Brain microvascular endothelial cell (primary cell): ENCODE data around the gene L2HGDH.

Experiments
- DNase-seq: peaks from one replicate; pipeline ENCODE4 v3.0.0-alpha.2; 2020
- H3K27ac ChIP-seq: fragments of 250-450 bp; sonication (Bioruptor Pico); 2 replicates; pipeline ENCODE4 v1.5.1; 2020; ENCODE audit warnings: mild to moderate bottlenecking, moderate library complexity
- H3K27me3 ChIP-seq: fragments of 250-450 bp; sonication (Bioruptor Pico); replicated peaks from 2 replicates; pipeline ENCODE4 v1.5.1; 2020; ENCODE audit warnings: mild to moderate bottlenecking
- H3K36me3 ChIP-seq: fragments of 250-450 bp; sonication (Bioruptor Pico); replicated peaks from 2 replicates; pipeline ENCODE4 v1.5.1; 2020; ENCODE audit warnings: mild to moderate bottlenecking
- H3K4me3 ChIP-seq: 2 replicates; pipeline ENCODE4 v1.5.1; 2011; ENCODE audit warnings: low read depth, mild to moderate bottlenecking, control low read depth, low read length, moderate library complexity
- in situ Hi-C: cut with HindIII; loops from 2 replicates; pipeline ENCODE4 v1.10.0; 2017; ENCODE audit warnings: low sequenced_read_pairs, low pct_ligation_motif_present
- TF ChIP-seq, protein P1 (sequence below): IDR thresholded peaks from 2 replicates; pipeline ENCODE4 v1.5.1; 2011; ENCODE audit warnings: low read depth, mild to moderate bottlenecking, moderate library complexity, low read length, control low read depth, inconsistent platforms; ENCODE audit errors: missing control alignments

The L2HGDH gene

DNA sequence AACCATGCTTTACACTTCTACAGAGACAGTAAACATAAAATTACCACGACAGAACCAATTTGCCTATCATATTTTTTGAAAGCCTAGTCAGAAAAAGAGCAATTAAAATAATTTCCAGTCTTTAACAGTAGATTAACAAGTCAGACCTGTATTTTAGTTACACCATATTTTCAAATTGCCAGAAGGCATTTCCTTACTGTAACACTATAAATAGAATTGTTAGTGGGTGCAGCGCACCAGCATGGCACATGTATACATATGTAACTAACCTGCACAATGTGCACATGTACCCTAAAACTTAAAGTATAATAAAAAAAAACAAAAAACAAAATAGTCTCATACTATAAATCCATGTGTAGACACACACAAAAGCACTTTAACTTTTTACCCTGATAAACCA is 96.6 kb downstream of the L2HGDH start:
- Histone ChIP-seq H3K36me3 (no peaks in the 10 kb centered on the region), H3K27ac (no peak overlapping the region), H3K4me3 (no peak overlapping the region), H3K27me3 (no peaks in the 10 kb centered on the region)
- DNase-seq: no peak
- in situ Hi-C loops: no loop called here
- TF ChIP-seq, protein P1, sequence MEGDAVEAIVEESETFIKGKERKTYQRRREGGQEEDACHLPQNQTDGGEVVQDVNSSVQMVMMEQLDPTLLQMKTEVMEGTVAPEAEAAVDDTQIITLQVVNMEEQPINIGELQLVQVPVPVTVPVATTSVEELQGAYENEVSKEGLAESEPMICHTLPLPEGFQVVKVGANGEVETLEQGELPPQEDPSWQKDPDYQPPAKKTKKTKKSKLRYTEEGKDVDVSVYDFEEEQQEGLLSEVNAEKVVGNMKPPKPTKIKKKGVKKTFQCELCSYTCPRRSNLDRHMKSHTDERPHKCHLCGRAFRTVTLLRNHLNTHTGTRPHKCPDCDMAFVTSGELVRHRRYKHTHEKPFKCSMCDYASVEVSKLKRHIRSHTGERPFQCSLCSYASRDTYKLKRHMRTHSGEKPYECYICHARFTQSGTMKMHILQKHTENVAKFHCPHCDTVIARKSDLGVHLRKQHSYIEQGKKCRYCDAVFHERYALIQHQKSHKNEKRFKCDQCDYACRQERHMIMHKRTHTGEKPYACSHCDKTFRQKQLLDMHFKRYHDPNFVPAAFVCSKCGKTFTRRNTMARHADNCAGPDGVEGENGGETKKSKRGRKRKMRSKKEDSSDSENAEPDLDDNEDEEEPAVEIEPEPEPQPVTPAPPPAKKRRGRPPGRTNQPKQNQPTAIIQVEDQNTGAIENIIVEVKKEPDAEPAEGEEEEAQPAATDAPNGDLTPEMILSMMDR: no peak

DNA sequence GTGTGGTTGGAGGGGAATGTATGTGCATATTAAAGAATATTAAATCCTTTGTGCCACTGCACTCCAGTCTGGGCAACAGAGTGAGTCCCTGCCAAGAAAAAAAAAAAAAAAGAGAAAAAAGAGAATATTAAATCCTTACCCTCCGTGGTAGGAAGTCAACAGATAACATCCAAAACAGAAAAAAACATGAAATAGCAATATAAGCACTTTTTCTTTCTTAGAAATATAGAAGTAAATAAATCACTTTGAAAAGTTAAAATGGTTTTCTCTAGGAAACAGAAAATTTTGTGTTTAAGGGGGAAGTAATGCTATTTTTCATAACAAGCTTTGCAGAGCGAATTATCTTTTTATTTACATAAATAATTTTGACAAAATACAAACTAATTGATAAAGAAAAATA is 98.2 kb downstream of the L2HGDH start:
- Histone ChIP-seq H3K4me3 (no peak overlapping the region), H3K27ac (no peak overlapping the region), H3K27me3 (no peaks in the 10 kb centered on the region), H3K36me3 (no peaks in the 10 kb centered on the region)
- DNase-seq: no peak
- TF ChIP-seq, protein P1: no peak
- in situ Hi-C loops: no loop called here

DNA sequence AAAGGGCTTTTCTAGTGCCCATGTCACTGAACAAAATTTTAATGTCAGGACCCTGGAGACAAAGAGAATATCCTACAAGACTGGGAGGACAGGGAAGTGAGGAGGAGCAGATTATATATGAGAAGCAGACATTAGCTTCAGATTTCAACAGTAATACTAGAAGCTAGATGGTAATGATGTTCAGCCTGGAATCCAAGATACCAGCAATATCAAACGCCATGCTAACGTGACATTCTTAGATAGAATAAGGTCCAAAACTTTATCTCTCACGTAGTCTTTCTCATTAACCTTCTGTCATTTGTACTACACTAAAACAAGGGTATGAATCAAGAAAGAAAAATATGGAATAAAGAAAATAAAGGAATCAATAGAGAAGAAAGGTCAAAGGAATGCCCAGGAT is 99.3 kb downstream of the L2HGDH start:
- in situ Hi-C loops: no loop called here
- H3K27ac ChIP-seq: no peak overlapping the region

DNA sequence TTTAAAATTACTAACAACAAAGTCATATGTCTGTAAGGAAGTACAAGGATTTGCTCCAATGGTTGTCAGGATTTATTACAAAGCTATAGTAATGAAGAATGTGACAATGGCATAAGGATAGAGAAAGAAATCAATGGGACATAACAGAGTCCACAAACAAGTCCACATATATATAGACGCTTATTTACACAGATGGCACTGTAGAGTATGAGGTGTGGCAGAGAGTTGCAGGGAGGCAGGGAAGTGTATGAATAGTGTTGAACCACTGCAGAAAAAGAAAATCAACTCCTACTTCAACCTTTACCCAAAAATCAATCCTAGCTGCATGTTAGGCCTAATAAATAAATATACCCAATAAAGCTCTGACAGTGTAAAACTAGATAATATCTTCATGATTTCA is 102.0 kb downstream of the L2HGDH start:
- H3K27ac ChIP-seq: no peak overlapping the region
- TF ChIP-seq, protein P1: no peak
- H3K4me3 ChIP-seq: no peak overlapping the region
- no peaks in the 10 kb centered on the region for H3K36me3 ChIP-seq
- DNase-seq: no peak
- in situ Hi-C loops: no loop called here
- no peaks in the 10 kb centered on the region for H3K27me3 ChIP-seq

More for the DNA sequence above, 99.3 kb downstream of the L2HGDH start:
- Histone ChIP-seq H3K36me3 (no peaks in the 10 kb centered on the region), H3K27me3 (no peaks in the 10 kb centered on the region), H3K4me3 (no peak overlapping the region)
- DNase-seq: no peak
- TF ChIP-seq, protein P1: no peak

DNA sequence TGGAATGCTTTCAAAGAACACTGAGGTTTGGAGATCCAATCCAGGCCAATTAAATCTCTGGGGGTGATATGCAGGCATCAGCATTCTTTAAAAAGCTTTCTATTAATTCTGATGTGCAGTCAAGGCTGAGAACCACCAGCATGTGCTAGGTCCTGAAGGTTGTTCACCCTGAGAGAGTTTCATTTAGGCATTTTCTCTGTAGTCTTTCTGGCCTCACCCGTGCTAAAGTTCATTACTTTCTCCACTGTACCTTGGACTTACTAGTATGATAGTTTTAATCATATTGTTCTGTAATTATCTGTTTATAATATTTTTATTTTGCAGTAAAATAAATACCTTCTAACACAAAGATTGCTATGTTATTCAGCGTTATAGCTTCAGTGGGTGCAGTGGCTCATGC is 113.5 kb downstream of the L2HGDH start:
- Histone ChIP-seq H3K36me3 (peaks cover 10% of the 10 kb centered on the region), H3K27ac (no peak overlapping the region), H3K4me3 (no peak overlapping the region), H3K27me3 (no peaks in the 10 kb centered on the region)
- in situ Hi-C loops: no loop called here
- TF ChIP-seq, protein P1: no peak
- no peak for DNase-seq

- DNase-seq: no peak
- Histone ChIP-seq H3K36me3 (peaks cover 4% of the 10 kb centered on the region), H3K27me3 (no peaks in the 10 kb centered on the region), H3K27ac (no peak overlapping the region), H3K4me3 (no peak overlapping the region)
- TF ChIP-seq, protein P1: no peak
- in situ Hi-C loops: no loop called here
These were observed 120.5 kb downstream of the L2HGDH start for GRCh38 chr14:50191499-50191898.
